K562 (cell line): ENCODE measurements around the gene TMEM79. TPM values are rescaled to one million over a fixed set of nuclear protein-coding genes. Genes with fewer than 3 reads are reported as not detected.
A peak's percentile ranks its signal among the peaks of the same experiment; 100 is the strongest.

Source experiments
- ATAC-seq: fragments of 200-7000 bp; cut with Tn5 transposase; 3 replicates; pipeline ENCODE4 v1.9.1; 2020; ENCODE audit warnings: moderate library complexity
- BruUV-seq: library from RNA; stranded (reverse); fragments of 400-500 nt; replicated peaks from 2 replicates; lab custom pipeline; 2021; lab: Mats Ljungman, UMichigan
- CTCF ChIA-PET: fragments of 300-600 bp; formaldehyde crosslinking; extraction: SDS; loops from one replicate; lab custom pipeline; 2021; ENCODE audit warnings: low intra/inter-chr PET ratio; lab: Yijun Ruan, JAX
- POLR2A ChIA-PET: fragments of 300-600, 350-650 bp; sonication (Branson Sonifier 250); formaldehyde crosslinking; extraction: SDS; loops from one replicate; lab custom pipeline; 2021; ENCODE audit warnings: antibody characterized with exemption, inconsistent platforms; lab: Yijun Ruan, JAX
- DNase-seq, 4 experiments: peaks; one replicate each; pipeline versions ENCODE4 v3.0.0 to v3.0.0-alpha.2; 2011 to 2018; ENCODE audit warnings: low spot score in 3 of 4, mixed read lengths in 3 of 4; ENCODE audit errors: extremely low read depth in 1 of 4
- FAIRE-seq: peaks from 2 replicates; lab custom pipeline; 2011; peaks lifted over from hg19 to GRCh38; lab: Jason Lieb, UNC
- H2AFZ ChIP-seq: 2 replicates; pipeline ENCODE4 v1.6.0; 2011; ENCODE audit warnings: low read depth, low read length, control low read depth, inconsistent platforms
- H3K27ac ChIP-seq: fragments of 200-600 bp; 3 replicates; pipeline ENCODE4 v1.8.0; 2011; ENCODE audit warnings: low read depth, mild to moderate bottlenecking, control low read depth, inconsistent platforms, low read length, moderate library complexity, mixed read lengths; ENCODE audit errors: extremely low read depth
- H3K27me3 ChIP-seq, 2 experiments: fragments of 300-600 bp in 1 of 2; 2 replicates in 1 of 2; 3 replicates in 1 of 2; pipeline versions ENCODE4 v1.6.0 to v1.8.0; 2011; ENCODE audit warnings: inconsistent platforms in 2 of 2, low read length in 2 of 2, mild to moderate bottlenecking in 1 of 2, mixed read lengths in 1 of 2, moderate library complexity in 1 of 2; ENCODE audit not compliant: control insufficient read depth in 2 of 2, insufficient read depth in 2 of 2
- H3K36me3 ChIP-seq: fragments of 300-600 bp; 3 replicates; pipeline ENCODE4 v1.8.0; 2011; ENCODE audit warnings: mild to moderate bottlenecking, low read length, inconsistent platforms; ENCODE audit not compliant: control insufficient read depth, insufficient read depth
- H3K4me1 ChIP-seq, 2 experiments: fragments of 200-600 bp in 1 of 2; replicated peaks in 1 of 2; 2 replicates in 1 of 2; 3 replicates in 1 of 2; pipeline versions ENCODE4 v1.5.1 to v1.8.0; 2011; ENCODE audit warnings: inconsistent platforms in 2 of 2, low read length in 2 of 2, mild to moderate bottlenecking in 1 of 2, mixed read lengths in 1 of 2, moderate library complexity in 1 of 2; ENCODE audit not compliant: control insufficient read depth in 2 of 2, insufficient read depth in 2 of 2
- H3K4me2 ChIP-seq: 2 replicates; pipeline ENCODE4 v1.6.1; 2011; ENCODE audit warnings: low read length, control low read depth, inconsistent platforms, mixed read lengths; ENCODE audit not compliant: insufficient read depth
- H3K4me3 ChIP-seq: fragments of 200-600 bp; sonication (generic), shearing (Covaris generic); 2 replicates; pipeline ENCODE4 v1.5.1; 2016; ENCODE audit warnings: control low read depth, inconsistent platforms
- H3K79me2 ChIP-seq: fragments of 200-600 bp; 3 replicates; pipeline ENCODE4 v1.8.0; 2011; ENCODE audit warnings: low read length, inconsistent platforms; ENCODE audit not compliant: control insufficient read depth, insufficient read depth
- H3K9ac ChIP-seq, 2 experiments: 2 replicates each; pipeline versions ENCODE4 v1.6.0 to v1.6.1; 2011; ENCODE audit warnings: low read depth in 2 of 2, low read length in 2 of 2, control low read depth in 1 of 2, inconsistent platforms in 1 of 2, mild to moderate bottlenecking in 1 of 2, mixed read lengths in 1 of 2; ENCODE audit not compliant: insufficient read depth in 1 of 2
- H3K9me1 ChIP-seq: one replicate; pipeline ENCODE4 v1.6.0; 2011; ENCODE audit warnings: inconsistent platforms, mild to moderate bottlenecking, low read length, moderate library complexity; ENCODE audit not compliant: control insufficient read depth, insufficient read depth
- H3K9me3 ChIP-seq: replicated peaks from 2 replicates; pipeline ENCODE4 v1.5.1; 2011; ENCODE audit warnings: low read depth, low read length, inconsistent platforms; ENCODE audit not compliant: control insufficient read depth, insufficient read depth
- H4K20me1 ChIP-seq: replicated peaks from 2 replicates; pipeline ENCODE4 v1.6.1; 2011; ENCODE audit warnings: low read length, inconsistent platforms, mixed read lengths; ENCODE audit not compliant: control insufficient read depth, insufficient read depth
- BDP1 ChIP-seq: IDR thresholded peaks from 3 replicates; pipeline ENCODE4 v1.6.1; 2011; ENCODE audit not compliant: insufficient read length, insufficient read depth
- CXXC5 ChIP-seq: fragments of 250-450 bp; sonication (Bioruptor Pico); IDR thresholded peaks from 2 replicates; pipeline ENCODE4 v1.8.0; 2022; ENCODE audit warnings: inconsistent platforms, mild to moderate bottlenecking, moderate library complexity
- GABPB2 ChIP-seq: fragments of 250-450 bp; sonication (Bioruptor Pico); conservative IDR thresholded peaks from 2 replicates; pipeline ENCODE4 v1.5.1; 2021; ENCODE audit warnings: mild to moderate bottlenecking
- HDAC6 ChIP-seq: IDR thresholded peaks from 2 replicates; pipeline ENCODE4 v1.6.1; 2012; ENCODE audit warnings: low read depth, mild to moderate bottlenecking, control low read depth, inconsistent platforms, low read length, moderate library complexity
- MGA ChIP-seq: fragments of 450-650 bp; IDR thresholded peaks from 2 replicates; pipeline ENCODE4 v1.6.1; 2016; ENCODE audit warnings: mild to moderate bottlenecking, moderate library complexity
- NEUROD1 ChIP-seq: fragments of 150-350 bp; IDR thresholded peaks from 2 replicates; pipeline ENCODE4 v1.6.1; 2014; ENCODE audit warnings: borderline replicate concordance, low read length, low read depth; ENCODE audit not compliant: partially characterized antibody
- PHF21A ChIP-seq: fragments of 450-650 bp; IDR thresholded peaks from 2 replicates; pipeline ENCODE4 v1.6.1; 2017; ENCODE audit warnings: low read depth, borderline replicate concordance
- SIN3A ChIP-seq, 2 experiments: fragments of 150-350 bp in 1 of 2; IDR thresholded peaks; 2 replicates each; pipeline ENCODE4 v1.6.1; 2011 to 2016; ENCODE audit warnings: borderline replicate concordance in 2 of 2, low read depth in 2 of 2, low read length in 2 of 2, mild to moderate bottlenecking in 2 of 2, moderate library complexity in 2 of 2; ENCODE audit not compliant: control insufficient read depth in 1 of 2
- SOX6 ChIP-seq: fragments of 450-650 bp; IDR thresholded peaks from 2 replicates; pipeline ENCODE4 v1.6.1; 2014; ENCODE audit warnings: mild to moderate bottlenecking
- TBP ChIP-seq: optimal IDR thresholded peaks from 2 replicates; pipeline ENCODE3; 2011; ENCODE audit warnings: low read depth, low read length, improper control_type of control experiment
- TEAD4 ChIP-seq, 2 experiments: sonication (generic) in 1 of 2; formaldehyde crosslinking in 1 of 2; IDR thresholded peaks; 2 replicates each; pipeline versions ENCODE4 v1.6.1 to v1.8.0; 2012 to 2022; ENCODE audit warnings: borderline replicate concordance in 1 of 2, inconsistent platforms in 1 of 2, low read length in 1 of 2, mild to moderate bottlenecking in 1 of 2, missing genetic modification reagents in 1 of 2
- ZFX ChIP-seq: sonication (generic); formaldehyde crosslinking; IDR thresholded peaks from 2 replicates; pipeline ENCODE4 v1.8.0; 2022; ENCODE audit warnings: mild to moderate bottlenecking, missing genetic modification reagents, moderate library complexity
- WGBS: fragments of 100-300 bp; shearing (Covaris generic); methylation state at CpG from one replicate; pipeline ENCODE4 v1.1.6; 2016; ENCODE audit warnings: low coverage, mixed read lengths; ENCODE audit not compliant: insufficient coverage; ENCODE audit errors: missing lambda C conversion rate; 5-methylcytosine and 5-hydroxymethylcytosine counted together
- in situ Hi-C: fragments of 300-500 bp; cut with MboI; formaldehyde crosslinking; loops from 4 replicates; pipeline ENCODE4 v1.15.0; 2018; ENCODE audit warnings: inconsistent platforms, mixed read lengths
- intact Hi-C: fragments of 100-400 bp; cut with micrococcal nuclease; formaldehyde crosslinking; loops from 2 replicates; pipeline ENCODE4 v1.14.2; 2022
- polyA plus RNA-seq, 8 experiments: library from polyadenylated mRNA; depleted of rRNA in 4 of 8; stranded (reverse) in 5 of 8; unstranded in 3 of 8; fragments of >200 nt; fragmentation: Nextera tagmentation in 2 of 8; fragmentation: Illumina TruSeq in 1 of 8; extraction: Ambion mirVana in 2 of 8; extraction: Trizol in 1 of 8; gene quantifications; 2 replicates each; pipeline versions ENCODE4 v1.2.1 to v1.2.3, GENCODE V29; 2011 to 2014; ENCODE audit warnings: inconsistent platforms in 1 of 8, missing spikeins in 1 of 8
- total RNA-seq, 7 experiments: library from RNA; depleted of rRNA in 6 of 7; stranded (reverse); fragments of >200 nt in 6 of 7; fragmentation: Illumina TruSeq in 2 of 7; extraction: Trizol in 2 of 7; gene quantifications; 2 replicates each; pipeline versions ENCODE4 v1.2.1 to v1.2.3, GENCODE V29; 2011 to 2021; ENCODE audit warnings: low replicate concordance in 1 of 7

Gene TMEM79
- total and polyA plus RNA-seq, 9 of the 15 experiments (the other 6 are each of a cell fraction or from before 2014, with no cell fraction given) = 0.69 to 6.8 (median 4.0) TPM

- WGBS = 91% methylated on average over 2 of the region's 2 CpGs
- CTCF ChIA-PET = no interaction called here
- Histone ChIP-seq H2AFZ (no peak overlapping the region), H3K9ac (peak overlapping the region in 1 of 2 experiments; percentile 8; a peak in 1 of 4 replicates), H3K4me2 (no peak overlapping the region), H4K20me1 (no peaks in the 10 kb centered on the region), H3K36me3 (peaks cover 90% of the 10 kb centered on the region), H3K79me2 (no peaks in the 10 kb centered on the region), H3K4me1 (peaks cover 10 to 13% of the 10 kb centered on the region in 2 experiments; a peak in 4 of 5 replicates), H3K27me3 (no peaks in the 10 kb centered on the region), H3K27ac (no peak overlapping the region), H3K4me3 (no peak overlapping the region), H3K9me1 (no peaks in the 10 kb centered on the region), H3K9me3 (no peaks in the 10 kb centered on the region)
- BruUV-seq = no TSS peak
- DNase-seq (no peak), ATAC-seq (no peak), FAIRE-seq (no peak)
- no peak for TF ChIP-seq MGA
- no peak for TF ChIP-seq PHF21A
- no peak for TF ChIP-seq CXXC5 (CRISPR knock-in tag)
- no peak for TF ChIP-seq TEAD4 (IDR thresholded peaks at IDR 0.05; ENCODE audit: low read length)
- no peak for TF ChIP-seq TEAD4 (CRISPR knock-in tag; IDR thresholded peaks at IDR 0.05; ENCODE audit: borderline replicate concordance)
- TF ChIP-seq NEUROD1 = no peak
- no peak for TF ChIP-seq HDAC6
- no peak for TF ChIP-seq BDP1
- TF ChIP-seq ZFX = no peak
- no peak for TF ChIP-seq SIN3A (IDR thresholded peaks at IDR 0.05; ENCODE audit: borderline replicate concordance in 2 of 2, control insufficient read depth in 1 of 2, low read depth in 2 of 2, low read length in 2 of 2)
- no peak for TF ChIP-seq GABPB2
- no peak for TF ChIP-seq TBP
- no peak for TF ChIP-seq SOX6
- POLR2A ChIA-PET = interaction anchor here (1.1 to 1.5 kb wide), 5 partner anchors 10 to 29 kb away, joined by 3 to 5 read pairs (median 3); no protein-coding TSS in a partner anchor
- intact Hi-C loops = no loop called here
- in situ Hi-C loops = no loop called here
Measured at GRCh38 chr1:156260896-156261295, 23.2 kb upstream of the TMEM79 start.
